GM12878 (cell line): ENCODE results near the gene PRIMPOL. TPM values are rescaled to one million over a fixed set of nuclear protein-coding genes. Genes with fewer than 3 reads are reported as not detected.
A peak's percentile ranks its signal among the peaks of the same experiment; 100 is the strongest.
"Not testable (repeated sequence)": the region's sequence is repeated elsewhere in the genome, so short reads cannot be mapped to it uniquely, and the experiment has no call there.

Experiments used
- ATAC-seq: fragments of 200-7000 bp; cut with Tn5 transposase; 3 replicates; pipeline ENCODE4 v1.9.1; 2020; ENCODE audit warnings: mild to moderate bottlenecking, moderate library complexity
- BruUV-seq: library from RNA; stranded (reverse); fragments of 400-500 nt; replicated peaks from 2 replicates; lab custom pipeline; 2021; lab: Mats Ljungman, UMichigan
- CTCF ChIA-PET: fragments of 300-600 bp; sonication (Branson Sonifier 250); formaldehyde crosslinking; extraction: SDS; loops from one replicate; lab custom pipeline; 2021; ENCODE audit warnings: inconsistent platforms; lab: Yijun Ruan, JAX
- POLR2A ChIA-PET: fragments of 350-600 bp; formaldehyde crosslinking; extraction: SDS; loops from one replicate; lab custom pipeline; 2021; ENCODE audit warnings: inconsistent platforms; lab: Charles Lee
- RAD21 ChIA-PET: fragments of 300-600 bp; sonication (Branson Sonifier 250); formaldehyde crosslinking; loops from one replicate; lab custom pipeline; 2023; ENCODE audit warnings: antibody characterized with exemption; ENCODE audit not compliant: unreplicated experiment; lab: Charles Lee
- SMC1A ChIA-PET: fragments of 300-600 bp; sonication (Branson Sonifier 250); formaldehyde crosslinking; loops from one replicate; lab custom pipeline; 2023; ENCODE audit not compliant: unreplicated experiment, uncharacterized antibody; lab: Charles Lee
- DNase-seq: peaks from one replicate; pipeline ENCODE4 v3.0.0-alpha.2; 2011; ENCODE audit warnings: low read depth, low spot score
- FAIRE-seq: peaks from 3 replicates; lab custom pipeline; 2011; peaks lifted over from hg19 to GRCh38; lab: Jason Lieb, UNC
- H2AFZ ChIP-seq: 2 replicates; pipeline ENCODE4 v1.6.0; 2011; ENCODE audit warnings: low read depth, low read length, control low read depth; ENCODE audit not compliant: control insufficient read depth
- H3K27ac ChIP-seq: 2 replicates; pipeline ENCODE4 v1.5.1; 2011; ENCODE audit warnings: control low read depth; ENCODE audit not compliant: control insufficient read depth, insufficient read depth
- H3K27me3 ChIP-seq, 2 experiments: replicated peaks in 1 of 2; 2 replicates each; pipeline versions ENCODE4 v1.6.0 to v1.6.1; 2011; ENCODE audit warnings: low read length in 1 of 2; ENCODE audit not compliant: control insufficient read depth in 2 of 2, insufficient read depth in 2 of 2
- H3K36me3 ChIP-seq, 2 experiments: 2 replicates each; pipeline ENCODE4 v1.5.1; 2011; ENCODE audit warnings: low read length in 1 of 2; ENCODE audit not compliant: control insufficient read depth in 2 of 2, insufficient read depth in 2 of 2
- H3K4me1 ChIP-seq: 2 replicates; pipeline ENCODE4 v1.6.1; 2011; ENCODE audit warnings: mild to moderate bottlenecking, low read length, moderate library complexity, mixed read lengths; ENCODE audit not compliant: control insufficient read depth, insufficient read depth
- H3K4me2 ChIP-seq: 2 replicates; pipeline ENCODE4 v1.6.0; 2011; ENCODE audit warnings: control low read depth; ENCODE audit not compliant: control insufficient read depth, insufficient read depth
- H3K4me3 ChIP-seq: fragments of 200-600 bp; sonication (generic); 2 replicates; pipeline ENCODE4 v1.5.1; 2016
- H3K79me2 ChIP-seq: 2 replicates; pipeline ENCODE4 v1.6.0; 2011; ENCODE audit warnings: low read length; ENCODE audit not compliant: control insufficient read depth, insufficient read depth
- H3K9ac ChIP-seq: 2 replicates; pipeline ENCODE4 v1.8.0; 2011; ENCODE audit warnings: low read length, control low read depth, mixed read lengths; ENCODE audit not compliant: control insufficient read depth, insufficient read depth
- H3K9me3 ChIP-seq: replicated peaks from 3 replicates; pipeline ENCODE4 v1.5.1; 2011; ENCODE audit warnings: mild to moderate bottlenecking, low read length; ENCODE audit not compliant: control insufficient read depth, insufficient read depth
- H4K20me1 ChIP-seq: 2 replicates; pipeline ENCODE4 v1.6.0; 2011; ENCODE audit not compliant: control insufficient read depth, insufficient read depth
- CBFB ChIP-seq: IDR thresholded peaks from 2 replicates; pipeline ENCODE4 v1.6.1; 2016; ENCODE audit warnings: antibody characterized with exemption, low read depth
- RUNX3 ChIP-seq: IDR thresholded peaks from 2 replicates; pipeline ENCODE4 v1.6.1; 2012; ENCODE audit warnings: low read length, inconsistent platforms
- YY1 ChIP-seq: IDR thresholded peaks from 2 replicates; pipeline ENCODE4 v1.6.1; 2011; ENCODE audit warnings: low read depth, mild to moderate bottlenecking, low read length
- WGBS: methylation state at CpG from one replicate; pipeline ENCODE4 v1.1.6; 2016; ENCODE audit warnings: low lambda C conversion rate; ENCODE audit not compliant: insufficient replicate concordance, insufficient coverage; ENCODE audit errors: missing lambda C conversion rate; 5-methylcytosine and 5-hydroxymethylcytosine counted together
- in situ Hi-C: fragments of 300-500 bp; cut with MboI; formaldehyde crosslinking; loops from 9 replicates; pipeline ENCODE4 v1.14.3; 2018; ENCODE audit warnings: mixed read lengths
- intact Hi-C: fragments of 100-400 bp; cut with micrococcal nuclease; formaldehyde crosslinking; loops from one replicate; pipeline ENCODE4 v1.14.2; 2022; ENCODE audit not compliant: unreplicated experiment
- polyA plus RNA-seq, 11 experiments: library from polyadenylated mRNA; depleted of rRNA in 4 of 11; unstranded in 6 of 11; stranded (reverse) in 5 of 11; fragments of >200 nt; fragmentation: Nextera tagmentation in 4 of 11; fragmentation: Illumina TruSeq in 1 of 11; extraction: Ambion mirVana in 4 of 11; extraction: Trizol in 1 of 11; gene quantifications; 1 replicate in 1 of 11; 2 replicates in 10 of 11; pipeline versions ENCODE4 v1.2.1 to v1.2.3, GENCODE V29; 2011 to 2016; ENCODE audit warnings: inconsistent platforms in 2 of 11, missing spikeins in 2 of 11, low read depth in 1 of 11
- total RNA-seq, 4 experiments: library from RNA; depleted of rRNA in 3 of 4; stranded (reverse); fragments of >200 nt in 3 of 4; fragmentation: Illumina TruSeq in 1 of 4; extraction: Trizol in 1 of 4; gene quantifications; 2 replicates each; pipeline versions ENCODE4 v1.2.1 to v1.2.3, GENCODE V29; 2013 to 2021
- TF ChIP-seq, protein P1 (sequence below): fragments of 450-650 bp; IDR thresholded peaks from 2 replicates; pipeline ENCODE4 v1.6.1; 2017; ENCODE audit warnings: mild to moderate bottlenecking

The PRIMPOL gene
- total and polyA plus RNA-seq, 10 of the 15 experiments (the other 5 are each of a cell fraction or from before 2014, with no cell fraction given) = 10.6 to 23.7 (median 14.0) TPM

DNA sequence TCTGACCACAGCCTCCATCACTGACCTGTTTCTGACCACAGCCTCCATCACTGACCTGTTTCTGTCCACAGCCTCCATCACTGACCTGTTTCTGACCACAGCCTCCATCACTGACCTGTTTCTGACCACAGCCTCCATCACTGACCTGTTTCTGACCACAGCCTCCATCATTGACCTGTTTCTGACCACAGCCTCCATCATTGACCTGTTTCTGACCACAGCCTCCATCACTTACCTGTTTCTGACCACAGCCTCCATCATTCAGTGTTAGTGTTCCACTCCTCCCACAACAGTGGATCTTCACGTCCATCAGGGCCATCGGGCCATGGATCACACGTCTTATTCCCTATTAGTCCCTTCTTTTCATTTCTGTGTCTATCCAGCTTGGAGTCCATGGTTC lies 25.0 kb upstream of the PRIMPOL start:
- DNase-seq, H3K4me3 ChIP-seq, H3K9me3 ChIP-seq, intact Hi-C loops, RAD21 ChIA-PET, H3K4me2 ChIP-seq, in situ Hi-C loops, H3K4me1 ChIP-seq, H3K79me2 ChIP-seq: not testable (repeated sequence)
- SMC1A ChIA-PET = interaction anchor here (1.7 kb wide), 1 partner anchor 14 kb away, joined by 4 read pairs; no protein-coding TSS in a partner anchor
- POLR2A ChIA-PET = interaction anchor here (1.0 kb wide), 1 partner anchor 11 kb away, joined by 3 read pairs; no protein-coding TSS in a partner anchor
- H3K36me3 ChIP-seq = peaks cover under 1 to 16% of the 10 kb centered on the region in 2 experiments
- WGBS = 100% methylated on average over 3 of the region's 3 CpGs
- TF ChIP-seq RUNX3 = peak; percentile 84
- TF ChIP-seq YY1 = 0 out of 2 replicates have a peak, but pooled peaks have one; percentile 13
- TF ChIP-seq, all 136 proteins: peak for 2; not testable (repeated sequence) for 134
- ATAC-seq, H2AFZ ChIP-seq, H4K20me1 ChIP-seq, H3K27ac ChIP-seq, H3K9ac ChIP-seq, CTCF ChIA-PET, H3K27me3 ChIP-seq, BruUV-seq, FAIRE-seq: not testable (repeated sequence)

GRCh38 chr4:184624972-184625554 lies 24.5 kb upstream of the PRIMPOL start:
- no TSS peak for BruUV-seq
- in situ Hi-C loops = no loop called here
- no peak overlapping the region for H3K4me3 ChIP-seq

GRCh38 chr4:184625783-184626596 lies 23.5 kb upstream of the PRIMPOL start:
- H3K36me3 ChIP-seq = peaks cover 2 to 26% of the 10 kb centered on the region in 2 experiments
- POLR2A ChIA-PET = interaction anchor here (0.7 to 1.0 kb wide), 2 partner anchors 10 to 363 kb away, joined by 3 read pairs; no protein-coding TSS in a partner anchor
- WGBS = 95% methylated on average over 11 of the region's 11 CpGs

More at GRCh38 chr4:184624972-184625554, 24.5 kb upstream of the PRIMPOL start:
- FAIRE-seq = no peak
- 0 out of 2 replicates have a peak, but pooled peaks have one; percentile 8 for TF ChIP-seq CBFB
- TF ChIP-seq, protein P1, sequence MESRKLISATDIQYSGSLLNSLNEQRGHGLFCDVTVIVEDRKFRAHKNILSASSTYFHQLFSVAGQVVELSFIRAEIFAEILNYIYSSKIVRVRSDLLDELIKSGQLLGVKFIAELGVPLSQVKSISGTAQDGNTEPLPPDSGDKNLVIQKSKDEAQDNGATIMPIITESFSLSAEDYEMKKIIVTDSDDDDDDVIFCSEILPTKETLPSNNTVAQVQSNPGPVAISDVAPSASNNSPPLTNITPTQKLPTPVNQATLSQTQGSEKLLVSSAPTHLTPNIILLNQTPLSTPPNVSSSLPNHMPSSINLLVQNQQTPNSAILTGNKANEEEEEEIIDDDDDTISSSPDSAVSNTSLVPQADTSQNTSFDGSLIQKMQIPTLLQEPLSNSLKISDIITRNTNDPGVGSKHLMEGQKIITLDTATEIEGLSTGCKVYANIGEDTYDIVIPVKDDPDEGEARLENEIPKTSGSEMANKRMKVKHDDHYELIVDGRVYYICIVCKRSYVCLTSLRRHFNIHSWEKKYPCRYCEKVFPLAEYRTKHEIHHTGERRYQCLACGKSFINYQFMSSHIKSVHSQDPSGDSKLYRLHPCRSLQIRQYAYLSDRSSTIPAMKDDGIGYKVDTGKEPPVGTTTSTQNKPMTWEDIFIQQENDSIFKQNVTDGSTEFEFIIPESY = no peak
- ATAC-seq = no peak
- Histone ChIP-seq H3K9ac (no peak overlapping the region), H2AFZ (no peak overlapping the region), H3K27ac (no peak overlapping the region), H3K4me2 (no peak overlapping the region), H3K27me3 (no peaks in the 10 kb centered on the region), H3K79me2 (no peaks in the 10 kb centered on the region), H3K9me3 (no peaks in the 10 kb centered on the region), H4K20me1 (no peaks in the 10 kb centered on the region), H3K36me3 (peaks cover 2 to 18% of the 10 kb centered on the region in 2 experiments), H3K4me1 (no peaks in the 10 kb centered on the region)
- CTCF ChIA-PET = no interaction called here
- 94% methylated on average over 7 of the region's 7 CpGs for WGBS
- no peak for DNase-seq
- SMC1A ChIA-PET = interaction anchor here (1.7 kb wide), 1 partner anchor 14 kb away, joined by 4 read pairs; no protein-coding TSS in a partner anchor
- RAD21 ChIA-PET = no interaction called here
- intact Hi-C loops = no loop called here
- POLR2A ChIA-PET = interaction anchor here (0.7 to 1.0 kb wide), 2 partner anchors 11 to 362 kb away, joined by 3 read pairs; no protein-coding TSS in a partner anchor

More at GRCh38 chr4:184625783-184626596, 23.5 kb upstream of the PRIMPOL start:
- H3K27ac ChIP-seq, RAD21 ChIA-PET, H4K20me1 ChIP-seq, in situ Hi-C loops, H3K4me1 ChIP-seq, H3K4me3 ChIP-seq, BruUV-seq, CTCF ChIA-PET, H3K9ac ChIP-seq, H3K27me3 ChIP-seq, H3K9me3 ChIP-seq, FAIRE-seq, DNase-seq, H3K4me2 ChIP-seq, H2AFZ ChIP-seq, ATAC-seq, H3K79me2 ChIP-seq, intact Hi-C loops: not testable (repeated sequence)
- SMC1A ChIA-PET = interaction anchor here (1.7 kb wide), 1 partner anchor 13 kb away, joined by 4 read pairs; no protein-coding TSS in a partner anchor
